C1 segment of cervical spinal cord (tissue), 14 donors: ENCODE data around the gene MYOC.
"Not testable (repeated sequence)": the region's sequence is repeated elsewhere in the genome, so short reads cannot be mapped to it uniquely, and the experiment has no call there.

Experiments
- DNase-seq, 14 donors: peaks; one replicate each; lab custom pipeline; 2025; lab: John Stamatoyannopoulos, UW

Gene MYOC

DNA sequence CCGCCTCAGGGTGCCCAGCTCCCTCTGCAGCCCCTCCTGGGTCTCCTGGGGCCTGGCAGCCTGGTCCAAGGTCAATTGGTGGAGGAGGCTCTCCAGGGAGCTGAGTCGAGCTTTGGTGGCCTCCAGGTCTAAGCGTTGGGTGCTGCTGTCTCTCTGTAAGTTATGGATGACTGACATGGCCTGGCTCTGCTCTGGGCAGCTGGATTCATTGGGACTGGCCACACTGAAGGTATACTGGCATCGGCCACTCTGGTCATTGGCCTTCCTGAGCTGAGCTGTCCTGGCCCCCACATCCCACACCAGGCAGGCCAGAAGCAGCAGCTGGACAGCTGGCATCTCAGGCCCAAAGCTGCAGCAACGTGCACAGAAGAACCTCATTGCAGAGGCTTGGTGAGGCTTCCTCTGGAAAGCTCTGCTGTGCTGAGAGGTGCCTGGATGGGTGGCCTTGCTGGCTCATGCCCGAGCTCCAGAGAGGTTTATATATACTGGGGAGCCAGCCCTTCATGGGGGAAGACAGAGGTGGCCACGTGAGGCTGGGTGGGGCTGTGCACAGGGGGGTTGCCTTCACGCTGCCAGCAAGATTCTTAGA is at the start of gene MYOC:
MYOC (minus strand) TSS at position 455 of the 589 bp plus-strand sequence; CDS start at position 378, 77 bp downstream.
- no peak for DNase-seq

DNA sequence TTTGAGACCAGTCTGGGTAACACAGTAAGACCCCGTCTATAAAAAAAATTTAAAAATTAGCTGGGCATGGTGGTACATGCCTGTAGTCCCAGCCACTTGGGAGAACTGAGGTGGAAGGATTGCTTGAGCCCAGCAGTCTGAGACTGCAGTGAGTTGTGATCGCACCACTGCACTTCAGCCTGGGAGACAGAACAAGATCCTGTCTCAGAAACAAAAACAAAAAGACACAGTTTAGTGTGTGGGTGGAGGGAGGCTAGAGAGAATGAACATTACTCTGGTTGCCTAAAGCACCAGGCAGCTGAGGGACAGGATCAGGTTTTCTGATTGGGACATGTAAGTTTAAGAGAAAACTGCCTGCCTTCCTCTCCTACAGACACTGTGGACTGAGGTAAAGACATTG is 47.0 kb upstream of the MYOC start:
- DNase-seq: no peak

DNA sequence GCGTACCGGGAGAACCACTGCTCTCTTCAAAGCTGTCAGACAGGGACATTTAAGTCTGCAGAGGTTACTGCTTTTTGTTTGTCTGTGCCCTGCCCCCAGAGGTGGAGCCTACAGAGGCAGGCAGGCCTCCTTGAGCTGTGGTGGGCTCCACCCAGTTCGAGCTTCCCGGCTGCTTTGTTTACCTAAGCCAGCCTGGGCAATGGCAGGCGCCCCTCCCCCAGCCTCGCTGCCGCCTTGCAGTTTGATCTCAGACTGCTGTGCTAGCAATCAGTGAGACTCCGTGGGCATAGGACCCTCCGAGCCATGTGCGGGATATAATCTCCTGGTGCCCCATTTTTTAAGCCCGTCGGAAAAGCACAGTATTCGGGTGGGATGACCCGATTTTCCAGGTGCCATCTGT is 43.3 kb upstream of the MYOC start:
- not testable (repeated sequence) for DNase-seq

DNA sequence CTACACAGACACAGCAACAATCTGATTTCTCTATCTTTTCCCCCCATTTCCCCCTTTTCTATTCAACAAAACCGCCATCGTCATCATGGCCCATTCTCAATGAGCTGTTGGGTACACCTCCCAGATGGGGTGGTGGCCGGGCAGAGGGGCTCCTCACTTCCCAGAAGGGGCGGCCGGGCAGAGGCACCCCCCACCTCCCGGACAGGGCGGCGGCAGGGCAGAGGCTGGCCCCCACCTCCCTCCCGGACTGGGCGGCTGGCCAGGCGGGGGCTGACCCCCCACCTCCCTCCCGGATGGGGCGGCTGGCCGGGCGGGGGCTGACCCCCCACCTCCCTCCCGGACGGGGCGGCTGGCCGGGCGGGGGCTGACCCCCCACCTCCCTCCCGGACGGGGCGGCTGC is 41.1 kb upstream of the MYOC start:
- DNase-seq: not testable (repeated sequence)

DNA sequence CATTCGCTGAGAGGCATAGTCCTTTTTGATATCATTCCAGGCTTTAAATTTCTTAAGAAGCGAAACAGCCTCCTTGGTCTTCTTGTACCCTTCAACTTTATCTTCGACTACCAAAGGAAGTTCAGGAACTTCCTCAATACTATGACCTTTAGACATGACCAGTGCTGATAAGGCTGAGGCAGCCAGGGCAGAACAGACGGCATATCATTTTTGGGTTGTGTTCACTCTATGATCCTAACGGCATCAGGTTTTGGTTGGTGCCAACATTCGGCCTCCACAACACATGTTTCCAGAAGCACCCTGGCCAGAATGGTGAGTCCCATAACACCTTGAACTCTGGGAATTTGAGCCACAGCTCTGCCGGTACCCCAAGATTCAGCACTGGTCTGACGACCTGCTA is 31.4 kb upstream of the MYOC start:
- DNase-seq: peak in 1 of 14 donors; percentile 38

DNA sequence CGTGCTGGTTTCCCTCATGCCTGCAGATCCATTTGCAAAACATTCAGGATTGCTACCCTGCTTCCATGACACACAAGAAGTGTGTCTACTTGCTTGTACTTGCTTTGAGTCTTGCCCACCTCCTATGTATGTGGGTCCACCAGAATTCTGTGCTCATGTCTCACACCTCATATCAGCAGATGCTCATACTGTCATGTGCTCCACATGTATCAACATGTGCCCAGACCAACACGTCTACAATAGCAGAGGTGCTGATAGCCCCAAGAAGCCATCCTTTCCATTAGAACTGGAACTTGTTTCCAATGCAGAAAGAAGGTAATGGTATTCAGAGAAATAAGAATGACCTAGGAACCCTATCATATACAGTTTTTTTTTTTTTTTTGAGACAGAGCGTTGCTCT is 27.9 kb upstream of the MYOC start:
- DNase-seq: no peak

DNA sequence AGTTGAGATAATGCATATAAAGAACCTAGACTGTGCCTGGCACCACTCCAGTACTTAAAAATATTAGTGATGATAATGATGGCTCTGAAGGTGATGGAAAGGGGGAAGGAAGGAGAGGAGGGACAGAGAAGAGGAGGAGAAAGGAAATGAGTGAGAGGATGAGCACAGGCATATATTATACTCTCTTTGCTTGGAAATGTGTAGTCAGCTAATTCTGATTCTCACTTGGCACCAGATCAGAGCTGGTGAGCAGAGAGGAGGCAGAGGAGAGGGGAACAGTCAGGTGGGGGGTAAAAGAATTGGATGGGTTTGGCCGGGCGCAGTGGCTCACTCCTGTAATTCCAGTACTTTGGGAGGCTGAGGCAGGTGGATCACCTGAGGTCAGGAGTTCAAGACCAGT is 24.3 kb upstream of the MYOC start:
- no peak for DNase-seq

DNA sequence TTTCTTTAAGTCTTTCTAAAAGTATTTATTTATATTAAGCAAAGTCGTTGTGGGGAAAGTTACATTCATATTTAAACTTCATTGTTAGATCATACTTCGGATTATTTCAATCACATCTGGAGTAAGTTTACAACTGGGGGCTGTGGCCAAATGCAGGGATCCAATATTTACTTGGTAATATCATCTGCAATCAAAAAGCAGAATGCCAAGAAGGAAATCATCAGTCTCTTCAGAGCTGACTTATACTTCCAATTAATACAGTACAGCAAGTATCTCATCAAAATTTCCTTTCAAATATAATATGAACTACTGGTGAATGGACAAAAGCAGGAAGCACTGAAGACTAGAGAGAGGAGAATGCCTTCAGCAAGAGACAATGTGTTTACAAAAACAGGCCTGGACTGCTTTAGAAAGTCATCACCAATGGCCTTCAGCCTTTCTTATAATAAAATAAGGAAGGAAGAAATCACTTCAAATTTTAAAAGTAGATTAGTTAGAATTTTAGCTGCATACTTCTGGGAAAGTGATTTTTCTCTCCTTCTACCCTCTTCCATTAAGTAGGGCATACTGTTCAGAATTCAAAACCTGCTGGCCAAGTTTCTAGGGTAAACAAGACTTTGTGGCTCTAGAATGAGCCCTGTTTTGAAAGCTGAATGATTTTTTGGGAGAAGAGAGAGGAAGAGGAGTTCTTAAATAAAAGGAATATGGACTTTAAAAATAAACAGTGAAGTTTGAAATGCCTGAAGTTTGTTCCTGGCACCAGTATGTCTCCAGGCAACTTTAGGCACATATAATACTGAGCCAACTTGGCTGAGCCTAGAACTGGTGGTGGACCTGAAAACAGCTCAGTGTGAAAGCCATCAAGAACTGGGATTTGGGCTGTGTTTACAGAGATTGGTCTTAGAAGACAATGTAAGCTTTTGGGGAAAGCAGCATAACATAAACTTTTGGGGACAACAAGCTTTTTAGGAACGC is 22.2 kb upstream of the MYOC start:
- peak in 3 of 14 donors; percentile 3 to 9 (median 5) for DNase-seq

DNA sequence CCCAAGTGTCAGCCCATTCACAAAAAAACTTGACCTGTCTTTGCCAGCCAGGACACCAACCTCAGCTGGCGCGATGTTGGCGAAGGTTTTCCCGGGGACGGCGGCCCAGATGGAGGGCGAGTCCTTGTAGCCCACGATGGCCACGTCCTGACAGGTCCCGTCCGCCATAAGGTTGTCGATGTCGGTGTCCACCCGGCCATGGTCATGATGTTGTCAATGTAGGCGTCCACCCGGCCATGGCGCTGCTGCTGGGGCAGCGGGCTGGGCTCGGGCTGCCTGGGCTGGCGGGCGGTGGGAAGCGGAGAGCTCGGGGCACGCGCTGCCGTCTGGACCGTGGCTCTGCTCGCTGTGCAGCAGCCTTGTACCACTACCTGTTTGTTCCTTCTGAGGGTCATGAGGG is 18.3 kb upstream of the MYOC start:
- no peak for DNase-seq

DNA sequence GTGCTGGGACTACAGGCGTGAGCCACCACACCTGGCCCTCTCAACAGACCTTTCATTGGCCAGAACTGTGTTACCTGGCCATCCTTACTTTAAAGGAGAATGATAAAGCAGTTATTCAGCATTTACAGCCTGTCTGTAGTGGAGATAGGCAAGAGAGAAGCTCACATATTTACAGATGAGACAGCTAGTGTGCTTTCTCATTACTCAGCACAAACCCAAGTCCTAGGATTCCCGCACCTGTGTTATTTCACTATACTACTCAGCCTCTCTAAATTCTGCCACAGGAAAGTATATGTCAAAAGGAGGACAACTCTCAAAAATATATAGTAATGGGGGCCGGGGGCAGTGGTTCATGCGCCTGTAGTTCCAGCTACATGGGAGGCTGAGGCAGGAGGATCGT is 15.9 kb upstream of the MYOC start:
- no peak for DNase-seq

DNA sequence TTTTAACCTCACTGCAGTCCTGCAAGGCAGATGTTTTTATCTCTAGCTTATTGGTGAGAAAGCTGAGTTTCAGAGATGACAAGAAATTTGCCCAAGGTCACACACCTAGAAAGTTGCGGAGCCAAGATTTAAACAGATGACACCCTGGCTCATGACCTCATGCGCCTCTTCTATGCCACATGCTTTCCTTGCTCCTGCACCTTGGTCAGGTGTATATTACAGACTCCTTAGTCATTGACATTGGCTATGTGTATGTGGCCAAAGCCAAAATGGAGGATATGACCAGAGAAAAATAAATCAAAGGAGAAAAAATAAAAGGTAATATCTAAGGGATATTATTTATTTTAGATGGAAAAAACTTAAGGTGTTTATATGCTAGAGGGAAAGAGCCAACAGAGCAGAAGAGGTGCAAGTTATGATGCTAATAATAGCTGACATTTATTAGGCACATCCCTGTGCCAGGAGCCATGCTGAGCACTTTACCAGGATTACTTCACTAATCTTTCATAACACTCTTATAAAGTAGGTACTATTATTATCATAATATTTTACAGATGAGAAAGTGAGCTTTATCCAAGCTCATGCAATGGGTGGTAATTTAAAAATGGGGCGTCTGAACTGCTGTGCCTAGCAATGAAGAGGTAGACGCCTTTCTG is 13.8 kb upstream of the MYOC start:
- peak in 1 of 14 donors; percentile 78 for DNase-seq

DNA sequence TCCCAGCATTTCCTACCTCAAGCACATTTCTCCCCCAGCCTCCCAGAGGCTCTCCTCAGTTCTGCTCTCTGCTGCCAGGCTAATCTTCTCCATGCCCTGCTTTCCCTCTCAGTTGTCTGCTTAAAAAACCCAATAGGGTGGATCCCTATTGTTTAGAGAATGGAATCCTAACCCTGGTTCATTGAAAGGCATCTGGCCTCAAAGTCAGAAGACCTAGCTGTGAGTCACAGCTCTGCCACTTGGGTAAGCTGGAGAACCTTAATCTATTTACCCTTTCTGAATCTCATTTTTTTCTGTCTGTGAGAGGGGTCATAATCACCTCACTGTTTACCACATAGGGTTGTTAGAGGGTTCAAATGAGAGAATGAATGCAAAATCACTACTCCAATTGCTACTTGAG is 12.5 kb upstream of the MYOC start:
- DNase-seq: no peak

DNA sequence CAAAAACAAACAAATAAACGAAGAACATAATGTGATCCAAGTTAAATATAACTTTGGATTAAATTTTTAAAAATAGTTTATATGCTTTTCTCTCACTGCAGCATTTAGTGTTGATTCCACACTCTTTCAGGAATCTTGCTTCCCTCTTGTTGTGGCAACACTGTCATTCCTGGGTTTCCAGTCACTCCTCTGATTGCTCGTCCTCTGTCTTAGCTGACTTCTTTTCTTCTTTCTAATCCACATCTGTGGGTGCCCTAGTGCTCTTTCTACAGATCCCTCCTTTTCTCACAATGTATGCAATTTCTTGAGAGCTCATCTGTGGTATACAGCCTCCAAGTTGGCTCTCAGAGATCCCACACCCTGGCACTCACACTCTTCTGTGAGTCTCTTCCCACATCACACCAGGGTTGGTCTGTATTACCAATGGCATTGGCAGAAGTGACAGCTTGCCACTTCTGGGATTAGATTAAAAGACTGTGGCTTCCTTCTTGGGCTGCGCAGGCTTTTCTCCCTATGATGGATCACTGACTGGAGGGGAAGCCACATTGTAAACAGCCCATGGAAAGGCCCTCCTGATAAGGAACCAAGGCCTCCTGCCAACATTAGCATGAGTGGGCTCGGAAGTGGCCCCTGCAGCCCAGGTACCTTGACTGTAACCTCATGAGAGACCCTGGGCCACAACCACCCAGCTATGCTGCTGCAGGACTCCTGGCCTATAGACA is 11.5 kb upstream of the MYOC start:
- peak in 1 of 14 donors; percentile 48 for DNase-seq

DNA sequence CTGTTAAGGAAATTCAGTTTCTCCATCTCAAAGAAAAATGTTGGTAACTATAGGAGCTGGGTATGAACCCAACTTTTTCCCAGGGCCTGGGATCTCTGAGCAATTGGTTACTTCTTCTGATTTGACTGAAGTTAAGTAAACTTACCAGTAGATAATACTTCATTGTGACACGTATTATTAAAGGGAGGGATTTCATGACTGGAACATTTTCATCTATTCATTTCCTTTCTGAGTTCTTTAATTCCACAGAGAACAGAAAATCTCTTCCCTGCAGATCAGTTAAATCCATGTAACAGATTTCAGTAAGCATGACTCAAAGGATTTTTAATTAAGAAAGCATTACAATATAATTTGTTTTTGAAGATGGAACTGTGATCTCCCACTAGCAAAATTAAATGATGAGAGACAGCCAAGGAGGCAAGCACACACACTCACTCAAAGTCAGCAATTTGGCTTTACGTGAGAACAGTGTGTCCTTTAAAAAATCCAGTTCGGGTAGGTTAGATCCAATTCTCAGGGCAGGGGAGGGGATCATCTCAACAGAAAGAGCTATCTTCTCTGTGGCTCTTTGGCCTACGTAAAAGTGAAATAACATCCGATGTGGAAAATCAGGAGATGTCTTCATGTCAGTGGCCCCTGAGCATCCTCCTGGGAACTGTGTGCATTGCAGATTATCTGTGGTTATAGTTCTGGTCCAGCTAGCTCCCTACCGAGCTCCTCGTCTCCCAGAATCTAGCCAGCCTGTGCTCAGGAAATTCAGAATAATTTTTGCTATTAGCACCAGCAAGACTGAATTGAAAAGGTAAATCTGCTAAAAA is 10.8 kb upstream of the MYOC start:
- peak in 1 of 14 donors; percentile 71 for DNase-seq

DNA sequence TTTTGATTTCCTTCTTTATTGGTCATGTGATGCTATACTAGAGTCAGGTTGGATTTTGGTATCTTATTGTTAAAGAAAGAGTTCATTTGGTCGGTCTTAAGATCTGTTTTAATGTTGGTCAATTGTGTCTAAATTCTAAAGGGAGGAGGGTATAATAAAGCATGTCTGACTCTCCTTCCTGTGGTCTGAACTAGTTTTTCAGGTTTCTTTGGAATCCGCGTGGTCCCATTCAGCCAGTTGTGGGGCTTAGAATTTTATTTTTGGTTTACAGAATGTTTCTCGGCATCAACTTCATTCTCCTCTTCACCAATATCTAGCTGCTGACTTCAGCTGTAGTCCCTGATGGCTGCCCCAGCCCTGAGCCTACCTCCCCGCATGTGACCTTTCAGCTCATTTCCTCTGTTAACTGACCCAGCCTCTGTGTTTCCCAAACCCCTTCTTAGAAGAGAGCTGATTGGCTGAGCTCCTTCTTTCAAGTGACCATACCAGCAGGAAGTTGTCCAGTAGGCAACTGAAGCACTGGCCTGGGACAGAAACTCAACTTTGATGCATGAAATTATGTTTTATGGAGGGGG is 8.7 kb upstream of the MYOC start:
- DNase-seq: no peak

DNA sequence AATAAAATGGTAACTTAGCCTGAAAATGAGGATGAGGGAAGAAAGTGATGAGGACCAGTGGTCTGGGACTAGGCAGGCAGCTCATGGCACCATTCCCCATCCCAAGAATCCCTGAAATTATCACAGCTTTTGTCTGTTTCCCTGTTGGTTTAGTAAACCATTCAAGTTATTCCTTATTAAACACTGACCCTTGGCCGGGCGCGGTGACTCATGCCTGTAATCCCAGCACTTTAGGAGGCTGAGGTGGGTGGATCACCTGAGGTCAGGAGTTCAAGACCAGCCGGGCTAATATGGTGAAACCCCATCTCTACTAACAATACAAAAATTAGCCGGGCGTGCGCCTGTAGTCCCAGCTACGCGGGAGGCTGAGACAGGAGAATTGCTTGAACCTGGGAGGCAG is 3.7 kb upstream of the MYOC start:
- DNase-seq: not testable (repeated sequence)

DNA sequence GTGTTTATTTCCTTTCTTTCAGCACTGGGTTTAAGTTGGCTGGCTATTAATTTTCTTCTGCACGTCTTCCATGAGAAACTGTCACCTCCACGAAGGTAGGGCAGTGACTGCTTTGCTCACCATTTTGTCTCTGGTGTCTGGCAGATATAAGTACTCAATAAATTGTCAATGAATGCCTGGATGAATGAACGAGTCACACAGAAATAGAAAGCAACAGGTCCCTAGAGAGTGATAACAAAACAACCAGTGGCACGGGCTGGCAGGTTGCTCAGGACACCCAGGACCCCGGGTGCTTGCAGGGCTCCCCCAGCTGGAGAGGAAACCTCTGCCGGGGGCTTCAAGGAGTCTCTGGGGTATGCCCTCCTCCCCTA is 3.2 kb upstream of the MYOC start:
- no peak for DNase-seq

DNA sequence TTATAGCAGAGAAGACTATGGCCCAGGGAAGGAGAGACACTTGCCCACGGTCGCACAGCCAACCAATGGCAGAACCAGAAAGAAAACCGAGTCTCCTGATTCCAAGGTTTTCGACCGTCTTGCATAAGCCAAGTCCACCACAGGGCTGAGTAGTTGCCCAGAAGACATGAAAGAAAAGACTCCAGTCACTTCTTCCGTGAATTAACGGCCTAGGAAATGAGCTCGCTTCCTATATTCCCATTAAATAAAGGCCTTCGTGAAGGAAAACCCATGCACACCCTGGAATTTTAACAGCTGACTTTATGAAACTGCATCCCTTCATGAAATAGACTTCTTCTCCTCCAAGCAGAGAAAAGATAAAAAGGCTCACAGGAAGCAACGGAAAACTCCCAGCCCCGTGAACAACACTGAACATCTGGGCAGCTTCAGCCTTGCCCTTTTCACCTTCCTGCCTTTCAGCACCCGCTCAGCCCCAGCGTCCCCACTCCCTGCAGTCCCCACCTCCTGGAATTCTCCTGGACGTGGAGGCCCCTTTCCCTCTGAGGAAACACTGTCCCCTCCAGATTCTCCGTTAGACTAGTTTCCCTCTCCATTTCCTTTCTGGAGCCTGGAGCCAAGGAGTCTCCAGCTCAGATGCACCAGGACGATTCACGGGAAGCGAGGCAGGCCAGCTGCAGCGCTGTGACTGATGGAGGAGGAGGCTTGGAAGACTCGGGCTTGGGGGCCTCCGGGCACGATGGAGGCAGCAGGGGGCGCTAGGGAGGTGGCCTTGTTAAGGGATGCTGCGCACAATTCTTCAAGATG is 2.7 kb upstream of the MYOC start:
- peak in 7 of 14 donors; percentile 3 to 40 (median 22) for DNase-seq

DNA sequence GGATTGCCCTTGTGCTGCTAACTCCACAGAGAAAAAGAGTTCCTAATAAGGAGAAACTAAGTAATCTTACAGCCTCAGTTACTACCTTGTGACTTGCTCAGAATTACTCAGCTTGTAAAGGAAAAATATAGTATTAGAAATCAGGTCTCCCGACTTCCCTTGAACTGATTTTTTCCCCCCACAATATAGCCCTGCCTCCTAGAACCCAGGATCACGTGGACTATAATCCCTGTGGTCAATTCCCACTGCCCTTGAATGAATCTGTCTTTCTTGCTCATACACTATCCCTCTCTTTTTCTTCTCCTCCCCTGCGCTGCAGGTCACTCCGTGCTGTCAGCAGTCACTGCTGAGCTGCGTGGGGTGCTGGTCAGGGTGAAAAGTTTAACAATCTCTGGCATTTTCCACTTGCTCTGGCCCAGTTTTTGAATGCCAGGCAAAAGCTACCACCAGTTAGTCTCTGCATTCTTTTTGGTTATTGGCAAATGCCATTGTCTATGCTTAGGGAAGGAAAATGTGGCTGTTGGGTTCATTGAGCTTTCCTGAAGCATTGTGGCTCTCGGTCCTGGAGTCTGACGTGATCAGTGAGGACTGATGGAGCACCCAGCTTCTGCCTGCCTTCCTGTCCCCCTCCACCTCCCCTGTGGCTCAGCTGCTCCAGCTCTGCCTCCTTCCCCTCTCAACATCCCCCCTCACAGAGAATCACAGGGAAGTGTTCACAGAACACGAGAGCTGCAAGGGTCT is 1.9 kb upstream of the MYOC start:
- DNase-seq: peak in 2 of 14 donors; percentile 3 to 15
